ENCODE results near the gene ZFYVE9. TPM values are rescaled to one million over a fixed set of nuclear protein-coding genes. Genes with fewer than 3 reads are reported as not detected.

ZFYVE9 gene
- total and polyA plus RNA-seq, 2 donors (not counting 1 experiment from before 2014, with no cell fraction given) = 13.5 to 44.6 TPM

GRCh38 chr1:52325786-52326185 lies 183.9 kb downstream of the ZFYVE9 start:
- H3K27me3 ChIP-seq (ENCODE audit: control insufficient read depth, insufficient read depth, low read length) = no peaks in the 10 kb centered on the region
- no peaks in the 10 kb centered on the region for H3K36me3 ChIP-seq (ENCODE audit: control insufficient read depth, insufficient read depth, low read length)
- no peaks in the 10 kb centered on the region for H3K4me1 ChIP-seq (ENCODE audit: control insufficient read depth, extremely low read depth, insufficient read depth, low read length)
- no peak overlapping the region for H2AFZ ChIP-seq (ENCODE audit: low read length)
- no peaks in the 10 kb centered on the region for H3K79me2 ChIP-seq (ENCODE audit: control insufficient read depth, insufficient read depth, low read length)
- H3K4me3 ChIP-seq (replicated peaks in 1 of 4; ENCODE audit: control extremely low read depth in 1 of 4, insufficient read depth in 1 of 4, low read depth in 3 of 4, low read length in 4 of 4) = no peak overlapping the region
- no peaks in the 10 kb centered on the region for H3K9me3 ChIP-seq (ENCODE audit: control insufficient read depth, insufficient read depth, low read depth, low read length)
- no peak overlapping the region for H3K4me2 ChIP-seq (ENCODE audit: extremely low read depth, insufficient read depth, low read length)
- no peak for DNase-seq (ENCODE audit: low read depth in 2 of 2)
- H3K27ac ChIP-seq (ENCODE audit: insufficient read depth, low read length) = no peak overlapping the region
- no peaks in the 10 kb centered on the region for H4K20me1 ChIP-seq (ENCODE audit: control insufficient read depth, extremely low read depth, insufficient read depth, low read length)
- TF ChIP-seq EZH2 (IDR thresholded peaks at IDR 0.05; ENCODE audit: low read length, missing control alignments) (no peak), CTCF (conservative IDR thresholded peaks at IDR 0.05 in 1 of 2, IDR thresholded peaks at IDR 0.05 in 1 of 2; ENCODE audit: low read depth in 1 of 2, low read length in 2 of 2) (no peak)
- H3K9ac ChIP-seq (ENCODE audit: insufficient read depth, low read length) = no peak overlapping the region

- Histone ChIP-seq H2AFZ (ENCODE audit: low read length) (no peak overlapping the region), H3K36me3 (ENCODE audit: control insufficient read depth, insufficient read depth, low read length) (no peaks in the 10 kb centered on the region), H3K4me3 (replicated peaks in 1 of 4; ENCODE audit: control extremely low read depth in 1 of 4, insufficient read depth in 1 of 4, low read depth in 3 of 4, low read length in 4 of 4) (no peak overlapping the region), H3K27me3 (ENCODE audit: control insufficient read depth, insufficient read depth, low read length) (no peaks in the 10 kb centered on the region), H3K79me2 (ENCODE audit: control insufficient read depth, insufficient read depth, low read length) (no peaks in the 10 kb centered on the region), H3K4me2 (ENCODE audit: extremely low read depth, insufficient read depth, low read length) (no peak overlapping the region), H4K20me1 (ENCODE audit: control insufficient read depth, extremely low read depth, insufficient read depth, low read length) (no peaks in the 10 kb centered on the region), H3K27ac (ENCODE audit: insufficient read depth, low read length) (no peak overlapping the region), H3K9me3 (ENCODE audit: control insufficient read depth, insufficient read depth, low read depth, low read length) (no peaks in the 10 kb centered on the region), H3K4me1 (ENCODE audit: control insufficient read depth, extremely low read depth, insufficient read depth, low read length) (no peaks in the 10 kb centered on the region), H3K9ac (ENCODE audit: insufficient read depth, low read length) (no peak overlapping the region)
- DNase-seq (ENCODE audit: low read depth in 2 of 2) = peak in 1 of 2 donors; percentile 17
- TF ChIP-seq EZH2 (IDR thresholded peaks at IDR 0.05; ENCODE audit: low read length, missing control alignments) (no peak), CTCF (conservative IDR thresholded peaks at IDR 0.05 in 1 of 2, IDR thresholded peaks at IDR 0.05 in 1 of 2; ENCODE audit: low read depth in 1 of 2, low read length in 2 of 2) (no peak)
These were observed 186.7 kb downstream of the ZFYVE9 start for GRCh38 chr1:52328615-52329014.

- DNase-seq (ENCODE audit: low read depth in 2 of 2) = no peak
These were observed 190.5 kb downstream of the ZFYVE9 start for GRCh38 chr1:52332411-52332810.

More at GRCh38 chr1:52332411-52332810, 190.5 kb downstream of the ZFYVE9 start:
- no peaks in the 10 kb centered on the region for H3K36me3 ChIP-seq (ENCODE audit: control insufficient read depth, insufficient read depth, low read length)
- no peaks in the 10 kb centered on the region for H3K9me3 ChIP-seq (ENCODE audit: control insufficient read depth, insufficient read depth, low read depth, low read length)
- no peaks in the 10 kb centered on the region for H3K4me1 ChIP-seq (ENCODE audit: control insufficient read depth, extremely low read depth, insufficient read depth, low read length)
- H3K4me2 ChIP-seq (ENCODE audit: extremely low read depth, insufficient read depth, low read length) = no peak overlapping the region
- H3K79me2 ChIP-seq (ENCODE audit: control insufficient read depth, insufficient read depth, low read length) = no peaks in the 10 kb centered on the region
- TF ChIP-seq CTCF (conservative IDR thresholded peaks at IDR 0.05 in 1 of 2, IDR thresholded peaks at IDR 0.05 in 1 of 2; ENCODE audit: low read depth in 1 of 2, low read length in 2 of 2) (no peak), EZH2 (IDR thresholded peaks at IDR 0.05; ENCODE audit: low read length, missing control alignments) (no peak)
- no peaks in the 10 kb centered on the region for H4K20me1 ChIP-seq (ENCODE audit: control insufficient read depth, extremely low read depth, insufficient read depth, low read length)
- no peaks in the 10 kb centered on the region for H3K27me3 ChIP-seq (ENCODE audit: control insufficient read depth, insufficient read depth, low read length)
- H3K27ac ChIP-seq (ENCODE audit: insufficient read depth, low read length) = no peak overlapping the region
- H3K4me3 ChIP-seq (replicated peaks in 1 of 4; ENCODE audit: control extremely low read depth in 1 of 4, insufficient read depth in 1 of 4, low read depth in 3 of 4, low read length in 4 of 4) = no peak overlapping the region
- no peak overlapping the region for H3K9ac ChIP-seq (ENCODE audit: insufficient read depth, low read length)
- no peak overlapping the region for H2AFZ ChIP-seq (ENCODE audit: low read length)
